Astrocyte (in vitro differentiated cells and primary cell): Measurements from ENCODE around the gene DNAH5. TPM values are rescaled to one million over a fixed set of nuclear protein-coding genes. Genes with fewer than 3 reads are reported as not detected.

Source experiments
- DNase-seq: peaks from one replicate; pipeline ENCODE4 v3.0.0-alpha.2; 2010; ENCODE audit warnings: low read depth
- FAIRE-seq: peaks from 2 replicates; lab custom pipeline; 2011; peaks lifted over from hg19 to GRCh38; lab: Jason Lieb, UNC
- H2AFZ ChIP-seq: 2 replicates; pipeline ENCODE4 v1.6.0; 2012; ENCODE audit warnings: low read depth, low read length, inconsistent platforms
- H3K27ac ChIP-seq: 2 replicates; pipeline ENCODE4 v1.5.1; 2011; ENCODE audit warnings: low read depth, low read length, inconsistent platforms
- H3K27me3 ChIP-seq: 2 replicates; pipeline ENCODE4 v1.6.0; 2011; ENCODE audit warnings: low read length, inconsistent platforms; ENCODE audit not compliant: insufficient read depth
- H3K36me3 ChIP-seq: 2 replicates; pipeline ENCODE4 v1.5.1; 2011; ENCODE audit warnings: low read length, inconsistent platforms; ENCODE audit not compliant: insufficient read depth
- H3K4me1 ChIP-seq: 2 replicates; pipeline ENCODE4 v1.5.1; 2011; ENCODE audit warnings: low read length, inconsistent platforms; ENCODE audit not compliant: insufficient read depth
- H3K4me2 ChIP-seq: 2 replicates; pipeline ENCODE4 v1.6.0; 2012; ENCODE audit warnings: low read length, inconsistent platforms
- H3K4me3 ChIP-seq: 2 replicates; pipeline ENCODE4 v1.5.1; 2011; ENCODE audit warnings: low read depth, mild to moderate bottlenecking, low read length, inconsistent platforms; ENCODE audit not compliant: insufficient read depth
- H3K79me2 ChIP-seq: 2 replicates; pipeline ENCODE4 v1.6.0; 2012; ENCODE audit warnings: mild to moderate bottlenecking, low read length, inconsistent platforms; ENCODE audit not compliant: insufficient read depth
- H3K9ac ChIP-seq: 2 replicates; pipeline ENCODE4 v1.6.0; 2012; ENCODE audit warnings: mild to moderate bottlenecking, low read length, inconsistent platforms
- H3K9me3 ChIP-seq: 2 replicates; pipeline ENCODE4 v1.5.1; 2012; ENCODE audit warnings: low read depth, mild to moderate bottlenecking, low read length, inconsistent platforms; ENCODE audit not compliant: insufficient read depth
- H4K20me1 ChIP-seq: 2 replicates; pipeline ENCODE4 v1.6.0; 2012; ENCODE audit warnings: low read length, inconsistent platforms; ENCODE audit not compliant: insufficient read depth
- H3K27ac Mint-ChIP-seq: one replicate; pipeline ENCODE4 v1.8.0; 2021; ENCODE audit warnings: mild to moderate bottlenecking, mixed read lengths; ENCODE audit not compliant: unreplicated experiment
- H3K27me3 Mint-ChIP-seq: one replicate; pipeline ENCODE4 v1.8.0; 2021; ENCODE audit warnings: low read depth, mixed read lengths; ENCODE audit not compliant: unreplicated experiment
- H3K36me3 Mint-ChIP-seq: one replicate; pipeline ENCODE4 v1.8.0; 2021; ENCODE audit warnings: low read depth, mixed read lengths; ENCODE audit not compliant: unreplicated experiment
- H3K4me1 Mint-ChIP-seq: one replicate; pipeline ENCODE4 v1.8.0; 2021; ENCODE audit warnings: low read depth, mixed read lengths; ENCODE audit not compliant: unreplicated experiment
- H3K4me3 Mint-ChIP-seq: one replicate; pipeline ENCODE4 v1.8.0; 2021; ENCODE audit warnings: mild to moderate bottlenecking, moderate library complexity, mixed read lengths; ENCODE audit not compliant: unreplicated experiment
- H3K9me3 Mint-ChIP-seq: one replicate; pipeline ENCODE4 v1.8.0; 2021; ENCODE audit warnings: mild to moderate bottlenecking, mixed read lengths; ENCODE audit not compliant: unreplicated experiment
- EZH2 ChIP-seq: IDR thresholded peaks from 2 replicates; pipeline ENCODE4 v1.6.1; 2012; ENCODE audit warnings: mild to moderate bottlenecking, low read length, inconsistent platforms; ENCODE audit not compliant: insufficient read depth
- total RNA-seq: library from RNA; stranded (reverse); gene quantifications from 2 replicates; pipeline ENCODE4 v1.2.1, GENCODE V29; 2021
- TF ChIP-seq, protein P1 (sequence below): IDR thresholded peaks from 2 replicates; pipeline ENCODE4 v1.5.1; 2011; ENCODE audit warnings: low read depth, mild to moderate bottlenecking, inconsistent platforms, low read length, moderate library complexity; ENCODE audit not compliant: insufficient read depth

DNAH5 gene
- total RNA-seq, 1 donor from 2014 or later: 3.4 TPM

GRCh38 chr5:13763719-13764118, 180.8 kb downstream of the DNAH5 start:
- Mint-ChIP-seq H3K27me3 (no peaks in the 10 kb centered on the region), H3K9me3 (no peaks in the 10 kb centered on the region), H3K4me3 (no peak overlapping the region), H3K4me1 (peaks cover 2% of the 10 kb centered on the region), H3K36me3 (peaks cover 2% of the 10 kb centered on the region), H3K27ac (no peak overlapping the region)
- Histone ChIP-seq H4K20me1 (no peaks in the 10 kb centered on the region), H2AFZ (no peak overlapping the region), H3K79me2 (no peaks in the 10 kb centered on the region), H3K27me3 (no peaks in the 10 kb centered on the region), H3K4me1 (no peaks in the 10 kb centered on the region), H3K9me3 (no peaks in the 10 kb centered on the region), H3K4me3 (no peak overlapping the region), H3K36me3 (no peaks in the 10 kb centered on the region), H3K9ac (no peak overlapping the region), H3K4me2 (no peak overlapping the region), H3K27ac (no peak overlapping the region)
- TF ChIP-seq EZH2: no peak
- TF ChIP-seq, protein P1, sequence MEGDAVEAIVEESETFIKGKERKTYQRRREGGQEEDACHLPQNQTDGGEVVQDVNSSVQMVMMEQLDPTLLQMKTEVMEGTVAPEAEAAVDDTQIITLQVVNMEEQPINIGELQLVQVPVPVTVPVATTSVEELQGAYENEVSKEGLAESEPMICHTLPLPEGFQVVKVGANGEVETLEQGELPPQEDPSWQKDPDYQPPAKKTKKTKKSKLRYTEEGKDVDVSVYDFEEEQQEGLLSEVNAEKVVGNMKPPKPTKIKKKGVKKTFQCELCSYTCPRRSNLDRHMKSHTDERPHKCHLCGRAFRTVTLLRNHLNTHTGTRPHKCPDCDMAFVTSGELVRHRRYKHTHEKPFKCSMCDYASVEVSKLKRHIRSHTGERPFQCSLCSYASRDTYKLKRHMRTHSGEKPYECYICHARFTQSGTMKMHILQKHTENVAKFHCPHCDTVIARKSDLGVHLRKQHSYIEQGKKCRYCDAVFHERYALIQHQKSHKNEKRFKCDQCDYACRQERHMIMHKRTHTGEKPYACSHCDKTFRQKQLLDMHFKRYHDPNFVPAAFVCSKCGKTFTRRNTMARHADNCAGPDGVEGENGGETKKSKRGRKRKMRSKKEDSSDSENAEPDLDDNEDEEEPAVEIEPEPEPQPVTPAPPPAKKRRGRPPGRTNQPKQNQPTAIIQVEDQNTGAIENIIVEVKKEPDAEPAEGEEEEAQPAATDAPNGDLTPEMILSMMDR: no peak
- FAIRE-seq: no peak
- DNase-seq: no peak

DNA sequence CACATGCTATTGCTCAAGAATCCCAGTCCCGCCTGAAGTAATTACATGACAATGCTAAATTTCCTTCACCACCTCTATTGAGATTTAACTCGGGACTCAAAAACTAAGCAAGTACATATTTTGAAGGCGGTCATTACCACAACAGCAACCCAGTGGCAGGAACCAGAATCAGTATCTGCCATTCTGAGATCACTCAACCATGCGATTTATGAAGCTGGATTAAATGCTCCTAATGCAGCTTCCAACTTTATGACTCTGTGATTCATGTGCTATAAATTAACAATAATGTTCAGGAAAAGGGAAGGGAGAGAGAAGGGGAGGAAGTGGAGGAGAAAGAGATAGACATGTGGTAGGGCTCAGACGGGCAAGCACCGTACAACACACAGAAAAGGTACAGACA, 194.7 kb downstream of the DNAH5 start:
- H3K4me3 ChIP-seq: no peak overlapping the region
- Mint-ChIP-seq H3K27ac (no peak overlapping the region), H3K9me3 (peaks cover 6% of the 10 kb centered on the region), H3K4me3 (no peak overlapping the region), H3K4me1 (peaks cover 12% of the 10 kb centered on the region), H3K36me3 (peaks cover 2% of the 10 kb centered on the region), H3K27me3 (no peaks in the 10 kb centered on the region)
- no peaks in the 10 kb centered on the region for H3K27me3 ChIP-seq
- FAIRE-seq (no peak), DNase-seq (no peak)
- no peaks in the 10 kb centered on the region for H4K20me1 ChIP-seq
- H3K4me1 ChIP-seq: no peaks in the 10 kb centered on the region
- H3K9me3 ChIP-seq: no peaks in the 10 kb centered on the region
- no peaks in the 10 kb centered on the region for H3K36me3 ChIP-seq
- no peak overlapping the region for H3K4me2 ChIP-seq
- H2AFZ ChIP-seq: no peak overlapping the region
- no peak overlapping the region for H3K9ac ChIP-seq
- no peak overlapping the region for H3K27ac ChIP-seq
- TF ChIP-seq EZH2: no peak
- TF ChIP-seq, protein P1: no peak
- H3K79me2 ChIP-seq: no peaks in the 10 kb centered on the region

DNA sequence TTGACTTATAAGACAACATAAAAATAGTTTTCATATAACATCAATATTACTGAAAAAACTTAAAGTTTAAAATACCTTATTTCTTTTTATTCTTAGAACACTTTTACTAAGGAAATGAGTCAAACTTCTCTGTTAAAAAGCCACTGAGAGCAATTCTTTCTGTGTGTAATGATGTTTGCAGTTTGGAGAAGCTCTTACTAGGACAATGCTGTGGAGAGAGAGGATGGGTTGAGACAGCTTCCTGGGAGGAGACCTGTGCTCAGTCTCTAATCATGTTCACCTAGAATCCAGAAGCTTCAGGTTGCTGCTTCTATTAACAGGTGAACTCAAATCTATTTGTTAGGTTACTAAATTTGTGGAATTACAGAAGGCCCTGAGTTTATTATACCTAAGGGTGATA, 198.5 kb downstream of the DNAH5 start:
- Histone ChIP-seq H3K4me2 (no peak overlapping the region), H4K20me1 (no peaks in the 10 kb centered on the region), H3K9ac (no peak overlapping the region), H3K9me3 (no peaks in the 10 kb centered on the region), H3K4me3 (no peak overlapping the region), H3K27ac (no peak overlapping the region), H2AFZ (no peak overlapping the region), H3K36me3 (no peaks in the 10 kb centered on the region), H3K79me2 (no peaks in the 10 kb centered on the region), H3K27me3 (no peaks in the 10 kb centered on the region), H3K4me1 (no peaks in the 10 kb centered on the region)
- H3K4me1 Mint-ChIP-seq: peaks cover 12% of the 10 kb centered on the region
- no peak for DNase-seq
- TF ChIP-seq, protein P1: no peak
- TF ChIP-seq EZH2: no peak
- peaks cover 6% of the 10 kb centered on the region for H3K9me3 Mint-ChIP-seq
- H3K27ac Mint-ChIP-seq: no peak overlapping the region
- peak; percentile 23 for FAIRE-seq
- no peaks in the 10 kb centered on the region for H3K27me3 Mint-ChIP-seq
- no peak overlapping the region for H3K4me3 Mint-ChIP-seq
- peaks cover 2% of the 10 kb centered on the region for H3K36me3 Mint-ChIP-seq
